Gastroesophageal sphincter (tissue), 3 donors: Measurements from ENCODE around the gene PPM1M.

Experiments used
- EP300 ChIP-seq: sonication (generic); formaldehyde crosslinking; IDR thresholded peaks from one replicate; pipeline ENCODE4 v1.6.1; 2017; ENCODE audit warnings: antibody characterized with exemption, mild to moderate bottlenecking
- TF ChIP-seq, protein P1 (sequence below), 4 experiments: fragments of 200-600 bp in 2 of 4; fragments of 450-650 bp in 2 of 4; sonication (generic) in 1 of 4; IDR thresholded peaks; one replicate each; pipeline ENCODE4 v1.5.1; 2017 to 2019; ENCODE audit warnings: antibody characterized with exemption in 4 of 4, mild to moderate bottlenecking in 2 of 4, moderate library complexity in 2 of 4

GRCh38 chr3:52262447-52262846, 16.9 kb downstream of the PPM1M start:
- TF ChIP-seq, protein P1, sequence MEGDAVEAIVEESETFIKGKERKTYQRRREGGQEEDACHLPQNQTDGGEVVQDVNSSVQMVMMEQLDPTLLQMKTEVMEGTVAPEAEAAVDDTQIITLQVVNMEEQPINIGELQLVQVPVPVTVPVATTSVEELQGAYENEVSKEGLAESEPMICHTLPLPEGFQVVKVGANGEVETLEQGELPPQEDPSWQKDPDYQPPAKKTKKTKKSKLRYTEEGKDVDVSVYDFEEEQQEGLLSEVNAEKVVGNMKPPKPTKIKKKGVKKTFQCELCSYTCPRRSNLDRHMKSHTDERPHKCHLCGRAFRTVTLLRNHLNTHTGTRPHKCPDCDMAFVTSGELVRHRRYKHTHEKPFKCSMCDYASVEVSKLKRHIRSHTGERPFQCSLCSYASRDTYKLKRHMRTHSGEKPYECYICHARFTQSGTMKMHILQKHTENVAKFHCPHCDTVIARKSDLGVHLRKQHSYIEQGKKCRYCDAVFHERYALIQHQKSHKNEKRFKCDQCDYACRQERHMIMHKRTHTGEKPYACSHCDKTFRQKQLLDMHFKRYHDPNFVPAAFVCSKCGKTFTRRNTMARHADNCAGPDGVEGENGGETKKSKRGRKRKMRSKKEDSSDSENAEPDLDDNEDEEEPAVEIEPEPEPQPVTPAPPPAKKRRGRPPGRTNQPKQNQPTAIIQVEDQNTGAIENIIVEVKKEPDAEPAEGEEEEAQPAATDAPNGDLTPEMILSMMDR (IDR thresholded peaks at IDR 0.05) = no peak
- no peak for TF ChIP-seq EP300
